ENCODE data around the gene SMAD7. TPM values are rescaled to one million over a fixed set of nuclear protein-coding genes. Genes with fewer than 3 reads are reported as not detected.

The SMAD7 gene
- total RNA-seq, 2 experiments from 2014 or later = 2.9 to 15.1 TPM

GRCh38 chr18:48921305-48922225, 29.2 kb downstream of the SMAD7 start:
- Histone ChIP-seq H3K27ac (ENCODE audit: low read depth, low read length, poor library complexity, severe bottlenecking) (no peak overlapping the region), H4K20me1 (ENCODE audit: insufficient read depth, low read length) (no peaks in the 10 kb centered on the region), H3K9me2 (ENCODE audit: insufficient read depth, low read length) (no peaks in the 10 kb centered on the region), H3K9me3 (ENCODE audit: low read length) (no peaks in the 10 kb centered on the region), H3K79me2 (ENCODE audit: insufficient read depth, low read depth, low read length) (peaks cover 26% of the 10 kb centered on the region; the same call in 1 of the 2 replicates), H2AFZ (ENCODE audit: low read length) (no peak overlapping the region), H3K4me2 (ENCODE audit: low read length) (no peak overlapping the region), H3K36me3 (ENCODE audit: insufficient read depth, low read length) (peaks cover 29% of the 10 kb centered on the region; the same call in 1 of the 2 replicates), H3K4me1 (ENCODE audit: insufficient read depth, low read length, poor library complexity, severe bottlenecking) (peaks cover 77% of the 10 kb centered on the region), H3K4me3 (ENCODE audit: low read depth, low read length, poor library complexity, severe bottlenecking) (no peak overlapping the region)
- intact Hi-C loops (cut with micrococcal nuclease; ENCODE audit: unreplicated experiment) = no loop called here
- ChIA-PET POLR2A (interaction anchor here (0.7 kb wide), 3 partner anchors 109 to 411 kb away, joined by 3 to 11 read pairs (median 4); no protein-coding TSS in a partner anchor), CTCF (ENCODE audit: unreplicated experiment) (no interaction called here)
- TF ChIP-seq EZH2phosphoT487 (IDR thresholded peaks at IDR 0.05; ENCODE audit: borderline replicate concordance, low read depth, low read length) (no peak), CTCF (conservative IDR thresholded peaks at IDR 0.05; ENCODE audit: low read length) (no peak)
- no TSS peak for BruUV-seq (replicated peaks)
- no peak for DNase-seq (ENCODE audit: low spot score)

GRCh38 chr18:48920408-48921038, 30.2 kb downstream of the SMAD7 start:
- ChIA-PET POLR2A (interaction anchor here (0.7 to 0.9 kb wide), 3 partner anchors 35 to 410 kb away, joined by 3 to 11 read pairs (median 4); no protein-coding TSS in a partner anchor), CTCF (ENCODE audit: unreplicated experiment) (no interaction called here)
- no peak for DNase-seq (ENCODE audit: low spot score)
- H3K27ac ChIP-seq (ENCODE audit: low read depth, low read length, poor library complexity, severe bottlenecking) = peak overlapping the region; percentile 54
- H3K36me3 ChIP-seq (ENCODE audit: insufficient read depth, low read length) = peaks cover 29% of the 10 kb centered on the region; the same call in 1 of the 2 replicates
- H3K4me1 ChIP-seq (ENCODE audit: insufficient read depth, low read length, poor library complexity, severe bottlenecking) = peaks cover 78% of the 10 kb centered on the region
- no peaks in the 10 kb centered on the region for H3K9me2 ChIP-seq (ENCODE audit: insufficient read depth, low read length)
- intact Hi-C loops (cut with micrococcal nuclease; ENCODE audit: unreplicated experiment) = no loop called here
- H3K79me2 ChIP-seq (ENCODE audit: insufficient read depth, low read depth, low read length) = peaks cover 19% of the 10 kb centered on the region; the same call in 1 of the 2 replicates
- BruUV-seq (replicated peaks) = no TSS peak
- no peaks in the 10 kb centered on the region for H4K20me1 ChIP-seq (ENCODE audit: insufficient read depth, low read length)
- H3K4me2 ChIP-seq (ENCODE audit: low read length) = peak overlapping the region; percentile 75
- no peak overlapping the region for H3K4me3 ChIP-seq (ENCODE audit: low read depth, low read length, poor library complexity, severe bottlenecking)
- H3K9me3 ChIP-seq (ENCODE audit: low read length) = no peaks in the 10 kb centered on the region
- H2AFZ ChIP-seq (ENCODE audit: low read length) = no peak overlapping the region
- TF ChIP-seq EZH2phosphoT487 (IDR thresholded peaks at IDR 0.05; ENCODE audit: borderline replicate concordance, low read depth, low read length) (no peak), CTCF (conservative IDR thresholded peaks at IDR 0.05; ENCODE audit: low read length) (no peak)

Data from OCI-LY7 (cell line).